Prostate gland (tissue), 2 donors: ENCODE measurements around the gene PLP2.

Experiments
- POLR2A ChIP-seq: fragments of 450-650 bp; IDR thresholded peaks from one replicate; pipeline ENCODE4 v1.6.1; 2016; ENCODE audit warnings: antibody characterized with exemption, mild to moderate bottlenecking
- POLR2AphosphoS5 ChIP-seq: sonication (generic); formaldehyde crosslinking; IDR thresholded peaks from one replicate; pipeline ENCODE4 v1.6.1; 2017; ENCODE audit warnings: antibody characterized with exemption
- TF ChIP-seq, protein P1 (sequence below), 4 experiments: fragments of 200-600 bp in 2 of 4; fragments of 450-650 bp in 2 of 4; sonication (generic) in 2 of 4; IDR thresholded peaks; 1 replicate in 3 of 4; 2 replicates in 1 of 4; pipeline ENCODE4 v1.5.1; 2016 to 2019; ENCODE audit warnings: antibody characterized with exemption in 4 of 4, mild to moderate bottlenecking in 2 of 4, moderate library complexity in 2 of 4

DNA sequence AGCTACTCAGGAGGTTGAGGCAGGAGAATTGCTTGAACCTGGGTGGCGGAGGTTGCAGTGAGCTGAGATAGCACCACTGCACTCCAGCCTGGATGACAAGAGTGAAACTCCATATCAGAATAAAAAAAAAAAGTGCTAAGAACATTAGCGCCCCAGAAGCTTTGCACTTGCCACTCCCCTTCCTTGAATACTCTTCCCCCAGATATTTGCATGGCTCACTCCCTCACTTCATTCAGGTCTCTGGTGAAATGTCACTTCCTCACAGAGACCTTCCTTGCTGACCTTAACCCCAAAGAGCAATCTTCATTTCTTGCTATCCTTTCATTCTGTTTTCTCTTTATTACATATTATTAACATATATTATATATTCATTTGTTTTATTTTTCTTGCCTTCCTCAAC lies 50.2 kb downstream of the PLP2 start:
- no peak for TF ChIP-seq POLR2AphosphoS5
- TF ChIP-seq, protein P1, sequence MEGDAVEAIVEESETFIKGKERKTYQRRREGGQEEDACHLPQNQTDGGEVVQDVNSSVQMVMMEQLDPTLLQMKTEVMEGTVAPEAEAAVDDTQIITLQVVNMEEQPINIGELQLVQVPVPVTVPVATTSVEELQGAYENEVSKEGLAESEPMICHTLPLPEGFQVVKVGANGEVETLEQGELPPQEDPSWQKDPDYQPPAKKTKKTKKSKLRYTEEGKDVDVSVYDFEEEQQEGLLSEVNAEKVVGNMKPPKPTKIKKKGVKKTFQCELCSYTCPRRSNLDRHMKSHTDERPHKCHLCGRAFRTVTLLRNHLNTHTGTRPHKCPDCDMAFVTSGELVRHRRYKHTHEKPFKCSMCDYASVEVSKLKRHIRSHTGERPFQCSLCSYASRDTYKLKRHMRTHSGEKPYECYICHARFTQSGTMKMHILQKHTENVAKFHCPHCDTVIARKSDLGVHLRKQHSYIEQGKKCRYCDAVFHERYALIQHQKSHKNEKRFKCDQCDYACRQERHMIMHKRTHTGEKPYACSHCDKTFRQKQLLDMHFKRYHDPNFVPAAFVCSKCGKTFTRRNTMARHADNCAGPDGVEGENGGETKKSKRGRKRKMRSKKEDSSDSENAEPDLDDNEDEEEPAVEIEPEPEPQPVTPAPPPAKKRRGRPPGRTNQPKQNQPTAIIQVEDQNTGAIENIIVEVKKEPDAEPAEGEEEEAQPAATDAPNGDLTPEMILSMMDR (IDR thresholded peaks at IDR 0.05) = no peak
- TF ChIP-seq POLR2A = no peak
